Activated naive CD4-positive, alpha-beta T cell treated with Interleukin-2 at 50 U/mL for 16 hours (primary cell): ENCODE data around the gene TGM5.
"Not testable (repeated sequence)": the region's sequence is repeated elsewhere in the genome, so short reads cannot be mapped to it uniquely, and the experiment has no call there.

Experiments
- DNase-seq: peaks from one replicate; pipeline ENCODE4 v3.0.0-alpha.2; 2020

Gene TGM5

DNA sequence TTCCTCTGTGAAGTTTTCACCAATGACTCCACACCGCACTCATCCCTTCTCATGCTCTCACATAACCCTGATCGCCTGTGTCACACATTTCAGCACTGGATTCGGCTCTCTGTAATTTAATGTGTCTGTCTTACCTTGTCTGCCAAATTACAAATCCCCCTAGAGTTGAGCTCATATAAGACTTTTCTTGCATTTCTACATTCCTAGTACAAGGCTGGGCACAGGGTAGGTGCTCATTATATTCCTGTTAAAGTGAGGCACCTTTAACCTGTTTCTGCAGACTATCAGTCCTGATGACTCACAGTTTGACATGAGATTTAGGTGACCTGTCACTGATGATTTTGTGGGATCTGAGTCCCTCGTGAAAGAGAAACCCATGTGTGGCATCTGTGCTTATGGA lies 22.6 kb downstream of the TGM5 start:
- no peak for DNase-seq

- DNase-seq, result no peak
These were observed 23.6 kb downstream of the TGM5 start for GRCh38 chr15:43243020-43243645.

DNA sequence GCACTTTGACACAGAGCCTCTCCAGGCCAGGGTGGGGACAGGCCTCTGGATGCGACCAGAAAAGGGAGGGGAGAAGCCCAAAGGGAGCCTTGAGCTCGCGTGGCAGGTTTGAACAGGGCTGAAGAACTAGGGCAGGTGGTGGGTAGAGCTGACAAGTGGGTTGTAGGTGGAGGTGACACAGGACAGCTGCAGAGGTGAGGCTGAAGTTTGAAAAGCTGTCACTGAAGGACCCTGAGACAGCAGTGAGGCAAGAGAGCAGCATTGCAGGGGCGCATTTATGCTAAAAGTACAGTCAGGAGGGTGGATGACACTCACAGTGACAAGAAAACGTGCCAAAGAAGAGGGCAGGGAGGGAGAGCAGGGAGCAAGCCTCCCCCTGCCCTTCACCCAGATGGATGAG lies 24.1 kb downstream of the TGM5 start:
- no peak for DNase-seq

- DNase-seq, result no peak
These were observed 25.6 kb downstream of the TGM5 start for GRCh38 chr15:43241100-43241499.

DNA sequence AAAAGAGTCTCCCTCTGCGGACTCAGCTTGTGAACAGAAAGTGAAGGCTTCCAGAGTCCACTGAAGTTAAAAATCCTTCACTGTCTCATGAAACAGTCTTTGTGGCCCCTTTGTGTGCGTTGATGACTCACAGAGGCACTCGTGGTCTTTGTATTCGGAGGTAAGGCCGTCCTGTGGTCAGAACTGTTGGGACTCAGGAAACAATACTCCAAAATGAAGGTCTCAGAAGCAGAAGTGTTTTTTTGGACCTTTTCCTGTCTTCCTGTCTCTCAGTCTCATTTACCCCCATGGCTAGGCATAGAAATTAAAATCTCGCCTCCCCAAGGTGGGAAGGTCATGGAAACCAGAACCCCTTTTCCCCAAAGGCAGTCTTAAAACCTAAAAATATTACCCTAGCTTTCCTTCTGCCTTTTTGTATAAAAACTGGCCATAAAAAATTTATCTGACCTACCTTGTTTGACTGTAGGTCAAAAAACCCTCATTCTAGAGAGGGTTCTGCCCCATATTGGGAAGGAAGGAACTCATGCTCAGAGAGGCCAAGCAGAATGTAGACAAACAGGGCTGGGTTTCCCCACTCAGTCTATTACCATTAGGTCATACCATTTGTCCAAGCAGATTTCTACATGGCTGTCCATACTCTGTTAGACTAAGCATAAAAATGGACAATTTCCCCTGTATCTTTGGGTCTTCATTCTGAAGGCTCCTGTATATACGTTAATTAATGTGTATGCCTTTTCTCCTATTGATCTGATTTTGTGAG lies 26.8 kb downstream of the TGM5 start:
- DNase-seq, result no peak

DNA sequence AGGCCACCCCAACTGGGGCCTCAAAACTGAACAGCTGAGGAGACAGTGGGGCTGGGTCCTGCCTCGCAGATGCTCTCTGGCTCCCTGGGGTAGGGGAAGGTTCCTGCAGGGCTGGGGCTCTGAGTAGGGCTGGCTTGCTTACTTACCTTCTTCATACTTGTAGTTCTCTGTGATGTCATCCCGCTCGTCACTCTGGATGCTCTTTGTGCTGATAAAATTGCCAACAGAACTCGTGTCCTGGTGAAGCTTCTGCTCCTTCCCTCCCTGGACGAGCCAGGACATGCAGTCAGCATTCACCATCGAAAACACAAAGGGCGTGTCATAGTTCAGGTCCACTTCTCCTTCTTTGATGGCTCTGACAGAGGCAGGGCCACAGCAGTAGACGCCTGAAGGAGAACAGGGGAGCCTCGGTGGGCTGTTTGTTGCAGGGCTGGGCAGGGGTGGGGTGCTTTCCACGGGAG lies 28.0 kb downstream of the TGM5 start:
- no peak for DNase-seq

DNA sequence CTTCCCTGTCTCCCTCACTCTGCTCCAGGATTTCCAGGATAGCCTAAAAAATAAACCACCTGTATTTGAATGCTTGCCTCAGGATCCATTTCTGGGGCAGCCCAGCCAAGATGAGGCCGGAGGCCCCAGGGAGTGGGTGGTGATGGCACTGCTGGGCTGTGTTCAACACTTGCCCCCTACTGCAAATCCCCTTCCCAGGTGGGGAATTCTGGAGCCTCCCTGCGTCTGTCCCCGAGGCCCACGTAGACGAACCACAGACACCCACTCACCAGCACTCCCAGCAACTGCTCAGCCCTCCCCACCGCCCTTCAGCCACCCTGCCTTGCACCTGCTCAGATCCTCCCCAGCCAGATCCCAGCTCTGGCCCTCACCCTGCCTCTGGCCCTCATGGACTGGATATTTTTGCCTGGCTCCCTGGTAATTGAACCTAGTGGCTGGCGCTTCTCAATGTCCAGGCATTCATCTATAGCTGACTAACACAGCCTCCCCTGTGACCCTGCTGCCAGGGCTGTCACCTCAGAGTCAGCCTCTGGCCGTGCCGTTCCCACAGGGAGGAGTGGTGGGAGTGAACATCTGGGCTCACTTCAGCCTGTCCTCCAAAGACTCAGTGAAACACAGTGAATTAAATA lies 28.8 kb downstream of the TGM5 start:
- DNase-seq, result no peak

DNA sequence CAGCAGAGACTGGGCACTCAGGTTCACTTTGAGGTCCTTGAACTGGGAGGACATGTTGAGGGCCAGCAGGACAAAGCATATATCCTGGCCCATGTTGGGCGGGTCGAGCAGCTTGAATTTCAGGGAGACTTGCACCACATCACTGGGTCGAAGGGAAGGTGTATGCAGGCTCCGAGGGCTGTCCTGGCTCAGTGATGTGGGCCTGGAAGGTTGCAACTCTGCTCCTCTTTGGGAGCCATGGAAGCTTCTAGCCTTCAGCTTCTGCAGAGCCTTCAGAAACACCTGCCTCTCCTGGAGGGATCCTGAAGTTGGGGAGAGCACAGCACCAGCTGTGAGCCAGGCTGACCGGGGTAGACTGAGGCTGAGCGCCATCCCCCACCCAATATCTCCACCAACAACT lies 31.2 kb downstream of the TGM5 start:
- no peak for DNase-seq

- DNase-seq, result no peak
These were observed 34.3 kb downstream of the TGM5 start for GRCh38 chr15:43232289-43232874.

- no peak for DNase-seq
These were observed 36.0 kb downstream of the TGM5 start for GRCh38 chr15:43230640-43231115.

GRCh38 chr15:43229977-43230376 lies 36.8 kb downstream of the TGM5 start:
- DNase-seq, result no peak

DNA sequence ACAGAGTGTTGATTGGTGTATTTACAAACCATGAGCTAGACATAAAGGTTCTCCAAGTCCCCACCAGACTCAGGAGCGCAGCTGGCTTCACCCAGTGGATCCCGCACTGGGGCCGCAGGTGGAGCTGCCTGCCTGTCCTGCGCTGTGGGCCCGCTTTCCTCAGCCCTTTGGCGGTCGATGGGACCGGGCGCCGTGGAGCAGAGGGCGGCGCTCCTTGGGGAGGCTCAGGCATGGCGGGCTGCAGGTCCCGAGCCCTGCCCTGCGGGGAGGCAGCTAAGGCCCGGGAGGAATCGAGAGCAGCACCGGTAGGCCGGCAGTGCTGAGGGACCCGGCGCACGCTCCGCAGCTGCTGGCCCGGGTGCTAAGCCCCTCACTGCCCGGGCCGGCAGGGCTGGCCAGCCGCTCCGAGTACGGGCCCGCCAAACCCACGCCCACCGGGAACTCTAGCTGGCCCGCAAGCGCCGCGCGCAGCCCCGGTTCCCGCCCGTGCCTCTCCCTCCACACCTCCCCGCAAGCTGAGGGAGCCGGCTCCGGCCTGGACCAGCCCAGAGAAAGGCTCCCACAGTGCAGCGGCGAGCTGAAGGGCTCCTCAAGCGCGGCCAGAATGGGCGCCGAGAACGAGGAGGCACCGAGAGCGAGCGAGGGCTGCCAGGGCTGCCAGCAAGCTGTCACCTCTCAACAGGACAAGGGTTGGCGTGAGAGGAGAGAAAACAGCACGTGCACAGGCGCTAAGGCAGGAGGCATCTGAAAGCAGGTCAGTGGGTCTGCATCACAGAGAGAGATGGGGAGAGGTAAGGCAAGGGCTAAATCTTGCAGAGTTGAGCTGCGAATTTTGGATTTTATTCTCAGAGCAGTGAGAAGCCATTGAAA lies 40.1 kb downstream of the TGM5 start:
- no peak for DNase-seq

- not testable (repeated sequence) for DNase-seq
These were observed 40.8 kb downstream of the TGM5 start for GRCh38 chr15:43225950-43226255.

GRCh38 chr15:43225201-43225949 lies 41.4 kb downstream of the TGM5 start:
- peak; percentile 35 for DNase-seq

DNA sequence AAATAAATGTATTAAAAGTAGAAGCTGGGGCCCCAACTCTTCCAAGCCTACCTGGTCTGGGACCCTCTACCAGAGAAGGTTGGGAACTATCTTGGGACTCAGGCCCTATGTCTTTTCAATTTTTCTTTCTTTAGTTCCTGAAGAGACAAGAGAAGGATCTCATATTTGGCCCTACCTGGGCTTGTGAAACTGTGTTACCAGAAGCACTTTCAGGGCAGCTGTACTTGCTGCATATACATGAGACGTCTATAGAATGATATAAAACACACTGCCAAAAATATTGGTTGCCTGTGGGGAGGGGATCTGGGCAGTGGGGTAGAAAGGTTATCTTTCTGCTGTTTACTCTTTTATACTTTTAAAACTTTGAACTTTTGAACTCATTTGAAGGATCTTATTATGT lies 45.3 kb downstream of the TGM5 start:
- DNase-seq, result no peak

DNA sequence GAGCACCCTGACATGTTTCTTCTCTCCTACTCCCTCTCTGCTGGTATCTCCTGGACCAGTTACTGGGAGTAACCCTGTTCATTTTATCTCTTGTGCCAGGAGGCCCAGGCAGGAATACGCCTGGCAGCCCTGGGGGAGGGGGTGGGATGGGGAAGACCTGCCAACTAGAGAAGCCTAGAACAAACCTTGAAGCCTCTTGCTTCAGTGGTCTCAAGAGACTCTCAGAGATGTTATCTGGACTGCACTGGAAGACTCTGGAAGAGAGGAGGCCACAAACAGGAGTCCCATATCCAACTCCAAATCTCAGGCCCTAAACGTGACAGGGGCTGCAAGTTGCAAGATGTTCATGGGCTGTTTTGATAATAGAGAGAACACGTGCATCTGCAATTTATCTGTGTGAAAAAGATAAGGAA lies 45.7 kb downstream of the TGM5 start, which contains the start of gene EPB42:
EPB42 (minus strand) TSS at position 28 of the 413 bp plus-strand sequence. CDS start 193 bp downstream, outside the sequence.
- DNase-seq, result no peak

- no peak for DNase-seq
These were observed 46.5 kb downstream of the TGM5 start for GRCh38 chr15:43219929-43220928.

- no peak for DNase-seq
These were observed 47.6 kb downstream of the TGM5 start for GRCh38 chr15:43218908-43219706.

GRCh38 chr15:43215961-43216360 lies 50.8 kb downstream of the TGM5 start:
- no peak for DNase-seq
